HepG2 (cell line): ENCODE measurements around the gene ZNF628. TPM values are rescaled to one million over a fixed set of nuclear protein-coding genes. Genes with fewer than 3 reads are reported as not detected.

Source experiments
- ATRX ChIP-seq: sonication (generic); formaldehyde crosslinking; IDR thresholded peaks from 2 replicates; pipeline ENCODE4 v1.4.0; 2020; ENCODE audit warnings: missing genetic modification reagents, borderline replicate concordance
- CREM ChIP-seq, 2 experiments: sonication (generic) in 1 of 2; formaldehyde crosslinking in 1 of 2; IDR thresholded peaks; 2 replicates each; pipeline versions ENCODE4 v1.4.0 to v1.6.1; 2016 to 2020; ENCODE audit warnings: antibody characterized with exemption in 1 of 2, mild to moderate bottlenecking in 1 of 2, missing genetic modification reagents in 1 of 2
- ELK4 ChIP-seq: sonication (generic); formaldehyde crosslinking; IDR thresholded peaks from 2 replicates; pipeline ENCODE4 v1.9.0; 2021; ENCODE audit warnings: missing genetic modification reagents, borderline replicate concordance
- HOXA3 ChIP-seq: sonication (generic); formaldehyde crosslinking; IDR thresholded peaks from 2 replicates; pipeline ENCODE4 v1.5.0; 2020; ENCODE audit warnings: missing genetic modification reagents
- HOXA9 ChIP-seq: sonication (generic); formaldehyde crosslinking; IDR thresholded peaks from 2 replicates; pipeline ENCODE4 v1.8.1; 2022; ENCODE audit warnings: missing genetic modification reagents, mild to moderate bottlenecking, moderate library complexity, borderline replicate concordance
- KDM4B ChIP-seq: sonication (generic); formaldehyde crosslinking; IDR thresholded peaks from 2 replicates; pipeline ENCODE4 v1.4.0; 2020; ENCODE audit warnings: missing genetic modification reagents
- POLR2G ChIP-seq: fragments of 200-400 bp; formaldehyde crosslinking; IDR thresholded peaks from 2 replicates; pipeline ENCODE4 v1.6.1; 2018; ENCODE audit warnings: mild to moderate bottlenecking, low read depth, low read length, moderate library complexity
- RBM39 ChIP-seq: fragments of 200-400 bp; formaldehyde crosslinking; IDR thresholded peaks from one replicate; pipeline ENCODE4 v1.6.1; 2018; ENCODE audit warnings: antibody characterized with exemption, mild to moderate bottlenecking, low read depth, low read length; ENCODE audit not compliant: poor library complexity, severe bottlenecking
- SOX5 ChIP-seq: IDR thresholded peaks from 2 replicates; pipeline ENCODE4 v1.6.1; 2016; ENCODE audit warnings: borderline replicate concordance
- TARDBP ChIP-seq: sonication (generic); formaldehyde crosslinking; IDR thresholded peaks from 2 replicates; pipeline ENCODE4 v1.8.0; 2022; ENCODE audit warnings: mild to moderate bottlenecking, missing genetic modification reagents
- ZBTB33 ChIP-seq: sonication (generic); formaldehyde crosslinking; IDR thresholded peaks from 2 replicates; pipeline ENCODE4 v1.4.0; 2020; ENCODE audit warnings: missing genetic modification reagents
- ZFP90 ChIP-seq: sonication (generic); formaldehyde crosslinking; IDR thresholded peaks from 2 replicates; pipeline ENCODE4 v1.8.0; 2022; ENCODE audit warnings: missing genetic modification reagents, mild to moderate bottlenecking, inconsistent platforms, borderline replicate concordance
- ZNF251 ChIP-seq: sonication (generic); formaldehyde crosslinking; IDR thresholded peaks from 2 replicates; pipeline ENCODE4 v1.9.0; 2021; ENCODE audit warnings: mild to moderate bottlenecking, missing genetic modification reagents
- ZNF264 ChIP-seq: sonication (generic); formaldehyde crosslinking; IDR thresholded peaks from 2 replicates; pipeline ENCODE4 v1.4.0; 2020; ENCODE audit warnings: missing genetic modification reagents
- ZNF451 ChIP-seq: sonication (generic); formaldehyde crosslinking; IDR thresholded peaks from 2 replicates; pipeline ENCODE4 v1.5.0; 2020; ENCODE audit warnings: mild to moderate bottlenecking, missing genetic modification reagents
- ZNF562 ChIP-seq: sonication (generic); formaldehyde crosslinking; IDR thresholded peaks from 2 replicates; pipeline ENCODE4 v1.8.0; 2022; ENCODE audit warnings: missing genetic modification reagents, borderline replicate concordance
- ZNF788 ChIP-seq: sonication (generic); formaldehyde crosslinking; IDR thresholded peaks from 2 replicates; pipeline ENCODE4 v1.5.0; 2020; ENCODE audit warnings: mild to moderate bottlenecking, missing genetic modification reagents, borderline replicate concordance
- polyA plus RNA-seq, 8 experiments: library from polyadenylated mRNA; depleted of rRNA in 3 of 8; stranded (reverse) in 7 of 8; unstranded in 1 of 8; fragments of >200 nt; fragmentation: Illumina TruSeq in 4 of 8; extraction: Trizol in 4 of 8; gene quantifications; 2 replicates each; pipeline versions ENCODE4 v1.2.1 to v1.2.3, GENCODE V29; 2011 to 2016; ENCODE audit warnings: low read depth in 4 of 8, missing spikeins in 1 of 8, mixed read lengths in 1 of 8; ENCODE audit not compliant: insufficient read depth in 1 of 8
- total RNA-seq, 5 experiments: library from RNA; depleted of rRNA; stranded (reverse); fragments of >200 nt; fragmentation: Illumina TruSeq; extraction: Trizol; gene quantifications; 2 replicates each; pipeline ENCODE4 v1.2.3, GENCODE V29; 2016; ENCODE audit warnings: low read depth in 1 of 5
- TF ChIP-seq, protein P1 (sequence below): sonication (generic); formaldehyde crosslinking; IDR thresholded peaks from 2 replicates; pipeline ENCODE4 v1.4.0; 2020; ENCODE audit warnings: missing genetic modification reagents, mild to moderate bottlenecking, borderline replicate concordance
- TF ChIP-seq, protein P2 (sequence below): sonication (generic); formaldehyde crosslinking; IDR thresholded peaks from 2 replicates; pipeline ENCODE4 v1.9.0; 2022; ENCODE audit warnings: low read depth, missing genetic modification reagents

ZNF628 gene
- total and polyA plus RNA-seq, 2 of the 13 experiments (the other 11 are each of a cell fraction or from before 2014, with no cell fraction given) = 0.54 to 1.2 TPM

- peak; percentile 81; the same call in 1 of the 2 replicates for TF ChIP-seq ZNF788 (CRISPR knock-in tag)
- TF ChIP-seq HOXA9 (CRISPR knock-in tag) = 0 out of 2 replicates have a peak, but pooled peaks have one; percentile 44
- peak; percentile 84 for TF ChIP-seq HOXA3 (CRISPR knock-in tag)
- TF ChIP-seq POLR2G = no peak
- TF ChIP-seq, protein P1, sequence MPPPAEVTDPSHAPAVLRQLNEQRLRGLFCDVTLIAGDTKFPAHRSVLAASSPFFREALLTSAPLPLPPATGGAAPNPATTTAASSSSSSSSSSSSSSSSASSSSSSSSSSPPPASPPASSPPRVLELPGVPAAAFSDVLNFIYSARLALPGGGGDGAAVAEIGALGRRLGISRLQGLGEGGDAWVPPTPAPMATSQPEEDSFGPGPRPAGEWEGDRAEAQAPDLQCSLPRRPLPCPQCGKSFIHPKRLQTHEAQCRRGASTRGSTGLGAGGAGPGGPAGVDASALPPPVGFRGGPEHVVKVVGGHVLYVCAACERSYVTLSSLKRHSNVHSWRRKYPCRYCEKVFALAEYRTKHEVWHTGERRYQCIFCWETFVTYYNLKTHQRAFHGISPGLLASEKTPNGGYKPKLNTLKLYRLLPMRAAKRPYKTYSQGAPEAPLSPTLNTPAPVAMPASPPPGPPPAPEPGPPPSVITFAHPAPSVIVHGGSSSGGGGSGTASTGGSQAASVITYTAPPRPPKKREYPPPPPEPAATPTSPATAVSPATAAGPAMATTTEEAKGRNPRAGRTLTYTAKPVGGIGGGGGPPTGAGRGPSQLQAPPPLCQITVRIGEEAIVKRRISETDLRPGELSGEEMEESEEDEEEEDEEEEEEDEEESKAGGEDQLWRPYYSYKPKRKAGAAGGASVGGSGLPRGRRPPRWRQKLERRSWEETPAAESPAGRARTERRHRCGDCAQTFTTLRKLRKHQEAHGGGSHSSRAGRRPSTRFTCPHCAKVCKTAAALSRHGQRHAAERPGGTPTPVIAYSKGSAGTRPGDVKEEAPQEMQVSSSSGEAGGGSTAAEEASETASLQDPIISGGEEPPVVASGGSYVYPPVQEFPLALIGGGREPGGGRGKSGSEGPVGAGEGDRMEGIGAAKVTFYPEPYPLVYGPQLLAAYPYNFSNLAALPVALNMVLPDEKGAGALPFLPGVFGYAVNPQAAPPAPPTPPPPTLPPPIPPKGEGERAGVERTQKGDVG (CRISPR knock-in tag) = peak; percentile 67; the same call in 1 of the 2 replicates
- TF ChIP-seq ZBTB33 (CRISPR knock-in tag) = no peak; the same call in 1 of the 2 replicates
- TF ChIP-seq, protein P2, sequence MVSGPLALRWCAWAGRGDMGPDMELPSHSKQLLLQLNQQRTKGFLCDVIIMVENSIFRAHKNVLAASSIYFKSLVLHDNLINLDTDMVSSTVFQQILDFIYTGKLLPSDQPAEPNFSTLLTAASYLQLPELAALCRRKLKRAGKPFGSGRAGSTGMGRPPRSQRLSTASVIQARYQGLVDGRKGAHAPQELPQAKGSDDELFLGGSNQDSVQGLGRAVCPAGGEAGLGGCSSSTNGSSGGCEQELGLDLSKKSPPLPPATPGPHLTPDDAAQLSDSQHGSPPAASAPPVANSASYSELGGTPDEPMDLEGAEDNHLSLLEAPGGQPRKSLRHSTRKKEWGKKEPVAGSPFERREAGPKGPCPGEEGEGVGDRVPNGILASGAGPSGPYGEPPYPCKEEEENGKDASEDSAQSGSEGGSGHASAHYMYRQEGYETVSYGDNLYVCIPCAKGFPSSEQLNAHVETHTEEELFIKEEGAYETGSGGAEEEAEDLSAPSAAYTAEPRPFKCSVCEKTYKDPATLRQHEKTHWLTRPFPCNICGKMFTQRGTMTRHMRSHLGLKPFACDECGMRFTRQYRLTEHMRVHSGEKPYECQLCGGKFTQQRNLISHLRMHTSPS (CRISPR knock-in tag) = no peak; the same call in 1 of the 2 replicates
- TF ChIP-seq ZNF562 = 0 out of 2 replicates have a peak, but pooled peaks have one; percentile 54
- no peak for TF ChIP-seq RBM39
- TF ChIP-seq ATRX (CRISPR knock-in tag) = no peak
- peak; percentile 88 for TF ChIP-seq CREM (IDR thresholded peaks at IDR 0.05)
- peak; percentile 57; the same call in 1 of the 2 replicates for TF ChIP-seq CREM (CRISPR knock-in tag; IDR thresholded peaks at IDR 0.05)
- TF ChIP-seq ELK4 (CRISPR knock-in tag) = no peak
- TF ChIP-seq KDM4B = 0 out of 2 replicates have a peak, but pooled peaks have one; percentile 30
- no peak for TF ChIP-seq SOX5 (CRISPR knock-in tag)
- TF ChIP-seq ZNF264 (CRISPR knock-in tag) = no peak
- peak; percentile 23; the same call in 1 of the 2 replicates for TF ChIP-seq ZFP90 (CRISPR knock-in tag)
- TF ChIP-seq ZNF451 = peak; percentile 20; the same call in 1 of the 2 replicates
- TF ChIP-seq ZNF251 (CRISPR knock-in tag) = no peak
- TF ChIP-seq TARDBP (CRISPR knock-in tag) = peak; percentile 35; the same call in 1 of the 2 replicates
These were observed 27.3 kb downstream of the ZNF628 start (continued) for GRCh38 chr19:55503502-55504251.
